ENCODE results near the gene TEF. TPM values are rescaled to one million over a fixed set of nuclear protein-coding genes. Genes with fewer than 3 reads are reported as not detected.

Gene TEF
- total and polyA plus RNA-seq, 9 of the 15 experiments (the other 6 are each of a cell fraction or from before 2014, with no cell fraction given), result 0.04 to 3.1 (median 1.2) TPM

DNA sequence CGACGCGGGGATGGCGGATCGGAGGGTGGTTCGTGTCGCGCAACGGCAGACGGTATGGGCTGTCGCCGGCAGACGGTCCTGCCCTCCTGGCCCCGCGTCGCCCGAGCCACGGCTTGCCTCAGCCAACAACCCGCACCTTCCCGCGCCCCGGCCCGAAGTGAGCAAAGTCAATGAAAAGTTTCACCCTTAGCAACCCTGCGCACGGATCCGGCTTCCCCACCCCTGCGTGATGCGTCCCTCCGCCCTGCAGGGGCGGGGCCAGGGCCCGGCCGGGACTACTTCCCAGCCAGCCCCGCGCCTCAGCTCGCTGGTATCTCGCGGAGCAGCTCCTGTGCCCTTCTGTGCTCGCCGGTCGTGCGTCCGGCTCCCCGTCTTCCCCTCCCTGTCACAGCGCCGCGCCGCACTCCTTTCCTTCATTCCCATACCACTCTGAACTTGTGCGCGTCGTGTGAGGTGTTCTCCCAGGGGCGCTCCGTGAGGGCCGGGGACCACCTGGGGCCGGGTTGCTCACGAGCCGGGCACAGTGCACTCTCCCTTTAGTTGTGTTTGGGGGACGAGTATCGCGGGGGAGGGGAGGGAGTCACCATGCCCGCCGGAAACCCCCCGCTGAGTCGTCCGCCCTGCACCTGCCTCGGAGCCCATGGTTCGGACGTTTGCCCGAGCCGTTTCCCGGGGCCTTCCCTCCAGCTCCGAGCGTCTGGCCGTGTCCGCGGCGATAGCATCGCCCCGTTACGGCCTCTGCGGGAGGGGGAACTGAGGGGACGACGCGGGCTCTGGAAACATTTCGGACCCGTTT is 65.1 kb downstream of the TEF start, which contains the start of gene TOB2 (continued):
- TF ChIP-seq, protein P1, sequence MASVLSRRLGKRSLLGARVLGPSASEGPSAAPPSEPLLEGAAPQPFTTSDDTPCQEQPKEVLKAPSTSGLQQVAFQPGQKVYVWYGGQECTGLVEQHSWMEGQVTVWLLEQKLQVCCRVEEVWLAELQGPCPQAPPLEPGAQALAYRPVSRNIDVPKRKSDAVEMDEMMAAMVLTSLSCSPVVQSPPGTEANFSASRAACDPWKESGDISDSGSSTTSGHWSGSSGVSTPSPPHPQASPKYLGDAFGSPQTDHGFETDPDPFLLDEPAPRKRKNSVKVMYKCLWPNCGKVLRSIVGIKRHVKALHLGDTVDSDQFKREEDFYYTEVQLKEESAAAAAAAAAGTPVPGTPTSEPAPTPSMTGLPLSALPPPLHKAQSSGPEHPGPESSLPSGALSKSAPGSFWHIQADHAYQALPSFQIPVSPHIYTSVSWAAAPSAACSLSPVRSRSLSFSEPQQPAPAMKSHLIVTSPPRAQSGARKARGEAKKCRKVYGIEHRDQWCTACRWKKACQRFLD (CRISPR knock-in tag; IDR thresholded peaks at IDR 0.05), result peak; percentile 58; the same call in 1 of the 2 replicates
- no peak for TF ChIP-seq ESRRB (CRISPR knock-in tag; IDR thresholded peaks at IDR 0.05; ENCODE audit: borderline replicate concordance)
- TF ChIP-seq NONO (IDR thresholded peaks at IDR 0.05; ENCODE audit: low read depth in 2 of 2, low read length in 1 of 2), result peak; percentile 50 to 98; a peak in 3 of 4 replicates
- no peak for TF ChIP-seq ZNF785 (CRISPR knock-in tag; IDR thresholded peaks at IDR 0.05)
- no peak for TF ChIP-seq SMAD2 (IDR thresholded peaks at IDR 0.05; ENCODE audit: low read depth, low read length)
- no peak for TF ChIP-seq POU5F1 (IDR thresholded peaks at IDR 0.05; ENCODE audit: borderline replicate concordance, low read depth, low read length, partially characterized antibody)
- TF ChIP-seq ZBTB2 (IDR thresholded peaks at IDR 0.05), result peak; percentile 39; the same call in 1 of the 2 replicates
- no peak for TF ChIP-seq NFATC3 (IDR thresholded peaks at IDR 0.05)
- TF ChIP-seq NCOR1 (IDR thresholded peaks at IDR 0.05), result peak; percentile 55; the same call in 1 of the 2 replicates
- TF ChIP-seq ZNF239 (CRISPR knock-in tag; IDR thresholded peaks at IDR 0.05), result no peak
- TF ChIP-seq NCOA6 (IDR thresholded peaks at IDR 0.05), result no peak
- TF ChIP-seq ZNF639 (CRISPR knock-in tag; conservative IDR thresholded peaks at IDR 0.05 in 1 of 2, IDR thresholded peaks at IDR 0.05 in 1 of 2), result peak in 1 of 2 experiments; percentile 69; a peak in 2 of 4 replicates
- TF ChIP-seq SOX6 (IDR thresholded peaks at IDR 0.05), result peak; percentile 67; the same call in 1 of the 2 replicates
- TF ChIP-seq ZNF512 (tag; IDR thresholded peaks at IDR 0.05), result no peak
- no peak for TF ChIP-seq ZC3H11A (IDR thresholded peaks at IDR 0.05; ENCODE audit: low read depth, low read length)
- TF ChIP-seq IRF2 (CRISPR knock-in tag; IDR thresholded peaks at IDR 0.05), result no peak
- peak in 1 of 2 experiments; percentile 5; a peak in 2 of 4 replicates for TF ChIP-seq NRF1 (conservative IDR thresholded peaks at IDR 0.05 in 1 of 2, IDR thresholded peaks at IDR 0.05 in 1 of 2)
- no peak for TF ChIP-seq SMARCC2 (IDR thresholded peaks at IDR 0.05; ENCODE audit: low read depth)
